GM23248 (cell line): ENCODE results near the gene ADARB1. TPM values are rescaled to one million over a fixed set of nuclear protein-coding genes. Genes with fewer than 3 reads are reported as not detected.

Experiments used
- DNase-seq: peaks from one replicate; pipeline ENCODE4 v3.0.0-alpha.2; 2015
- H2AFZ ChIP-seq: fragments of 200-600 bp; sonication (generic); 2 replicates; pipeline ENCODE4 v1.6.1; 2016; ENCODE audit warnings: antibody characterized with exemption
- H3F3A ChIP-seq: fragments of 200-600 bp; sonication (generic); 2 replicates; pipeline ENCODE4 v1.6.1; 2016; ENCODE audit warnings: mild to moderate bottlenecking, antibody characterized with exemption, mixed run types; ENCODE audit not compliant: insufficient read depth
- H3K27ac ChIP-seq: fragments of 200-600 bp; sonication (generic); 2 replicates; pipeline ENCODE4 v1.5.1; 2016; ENCODE audit warnings: mild to moderate bottlenecking
- H3K27me3 ChIP-seq: fragments of 200-600 bp; sonication (generic); replicated peaks from 2 replicates; pipeline ENCODE4 v1.6.1; 2016; ENCODE audit warnings: mild to moderate bottlenecking; ENCODE audit not compliant: insufficient read depth
- H3K36me3 ChIP-seq: fragments of 200-600 bp; sonication (generic); 2 replicates; pipeline ENCODE4 v1.6.1; 2016; ENCODE audit warnings: low read depth, mild to moderate bottlenecking
- H3K4me1 ChIP-seq: fragments of 200-600 bp; sonication (generic); 2 replicates; pipeline ENCODE4 v1.6.1; 2016; ENCODE audit warnings: mild to moderate bottlenecking; ENCODE audit not compliant: insufficient read depth
- H3K4me2 ChIP-seq: fragments of 200-600 bp; sonication (generic); one replicate; pipeline ENCODE4 v1.6.1; 2016; ENCODE audit warnings: mild to moderate bottlenecking; ENCODE audit not compliant: unreplicated experiment
- H3K4me3 ChIP-seq: fragments of 200-600 bp; sonication (generic); 2 replicates; pipeline ENCODE4 v1.5.1; 2016; ENCODE audit warnings: mild to moderate bottlenecking
- H3K79me2 ChIP-seq: fragments of 200-600 bp; sonication (generic); 2 replicates; pipeline ENCODE4 v1.6.1; 2016; ENCODE audit warnings: mild to moderate bottlenecking; ENCODE audit not compliant: insufficient read depth
- H3K9ac ChIP-seq: fragments of 200-600 bp; sonication (generic); 2 replicates; pipeline ENCODE4 v1.6.1; 2016; ENCODE audit warnings: mild to moderate bottlenecking
- H3K9me2 ChIP-seq: fragments of 200-600 bp; sonication (generic); 2 replicates; pipeline ENCODE4 v1.6.1; 2016; ENCODE audit warnings: mixed run types, mild to moderate bottlenecking, moderate library complexity; ENCODE audit not compliant: insufficient read depth
- H3K9me3 ChIP-seq: fragments of 200-600 bp; sonication (generic); one replicate; pipeline ENCODE4 v1.6.1; 2017; ENCODE audit warnings: low read depth
- H4K20me1 ChIP-seq: fragments of 200-600 bp; sonication (generic); 2 replicates; pipeline ENCODE4 v1.6.0; 2016; ENCODE audit not compliant: insufficient read depth
- EZH2 ChIP-seq: fragments of 200-600 bp; sonication (generic); IDR thresholded peaks from 2 replicates; pipeline ENCODE4 v1.6.1; 2018; ENCODE audit warnings: antibody characterized with exemption, mild to moderate bottlenecking; ENCODE audit not compliant: insufficient read depth, poor library complexity, severe bottlenecking
- EZH2phosphoT487 ChIP-seq: fragments of 200-600 bp; sonication (generic); IDR thresholded peaks from 2 replicates; pipeline ENCODE4 v1.6.1; 2018; ENCODE audit warnings: antibody characterized with exemption, moderate library complexity, mild to moderate bottlenecking, low read depth; ENCODE audit not compliant: insufficient read depth
- WGBS, 2 experiments: methylation state at CpG; one replicate each; pipeline ENCODE4 v1.1.6; 2015 to 2017; ENCODE audit warnings: low lambda C conversion rate in 2 of 2, low coverage in 1 of 2; ENCODE audit errors: missing lambda C conversion rate in 2 of 2; 5-methylcytosine and 5-hydroxymethylcytosine counted together
- in situ Hi-C: fragments of 300-500 bp; cut with MboI; formaldehyde crosslinking; loops from 2 replicates; pipeline ENCODE4 v1.15.0; 2020
- polyA plus RNA-seq: library from polyadenylated mRNA; unstranded; fragments of >200 nt; fragmentation: Nextera tagmentation; extraction: Ambion mirVana; gene quantifications from 2 replicates; pipeline ENCODE4 v1.2.1, GENCODE V29; 2016
- total RNA-seq: library from RNA; depleted of rRNA; stranded (reverse); fragments of >200 nt; shearing (Covaris generic); gene quantifications from 2 replicates; pipeline ENCODE4 v1.2.3, GENCODE V29; 2014

ADARB1 gene
- total and polyA plus RNA-seq, 2 experiments from 2014 or later: 16.3 to 17.4 TPM

DNA sequence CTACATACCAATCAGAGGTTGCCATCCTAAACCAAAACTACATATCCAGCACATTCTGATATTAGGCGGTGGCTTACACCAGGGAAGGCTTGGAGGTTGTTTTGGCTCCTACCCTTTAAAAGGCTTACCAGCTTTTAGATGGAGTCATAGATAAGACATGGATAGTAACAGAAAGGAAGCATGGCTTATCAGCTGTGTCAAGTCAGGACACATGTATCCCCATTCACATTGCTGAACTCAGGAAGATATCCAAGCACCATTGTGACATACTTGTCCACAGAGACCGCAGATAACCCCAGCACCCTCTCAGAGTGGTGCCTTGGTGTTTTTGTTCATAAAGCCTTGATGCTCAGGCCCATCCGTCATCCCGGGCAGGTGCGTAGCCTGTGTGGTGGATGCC, 39.7 kb downstream of the ADARB1 start:
- 93 to 97% methylated on average over 5 of the region's 5 CpGs for WGBS, 2 experiments
- H3K9ac ChIP-seq: no peak overlapping the region
- no peaks in the 10 kb centered on the region for H3F3A ChIP-seq
- no peak overlapping the region for H3K4me2 ChIP-seq
- H3K79me2 ChIP-seq: peaks cover 97% of the 10 kb centered on the region
- no peaks in the 10 kb centered on the region for H3K27me3 ChIP-seq
- DNase-seq: no peak
- H3K36me3 ChIP-seq: no peaks in the 10 kb centered on the region
- no peaks in the 10 kb centered on the region for H3K9me3 ChIP-seq
- peaks cover 14% of the 10 kb centered on the region; the same call in 1 of the 2 replicates for H3K4me1 ChIP-seq
- TF ChIP-seq EZH2 (no peak), EZH2phosphoT487 (no peak)
- H4K20me1 ChIP-seq: 0 out of 2 replicates have a peak, but pooled peaks cover 3% of the 10 kb centered on the region
- H3K4me3 ChIP-seq: no peak overlapping the region
- H3K27ac ChIP-seq: no peak overlapping the region
- H3K9me2 ChIP-seq: no peaks in the 10 kb centered on the region
- in situ Hi-C loops: no loop called here
- no peak overlapping the region for H2AFZ ChIP-seq

- Histone ChIP-seq H3F3A (no peaks in the 10 kb centered on the region), H3K4me1 (peaks cover 14% of the 10 kb centered on the region; the same call in 1 of the 2 replicates), H3K9me2 (no peaks in the 10 kb centered on the region), H3K9ac (no peak overlapping the region), H3K4me2 (no peak overlapping the region), H3K79me2 (peaks cover 97% of the 10 kb centered on the region), H3K27me3 (no peaks in the 10 kb centered on the region), H3K4me3 (no peak overlapping the region), H3K27ac (no peak overlapping the region), H3K36me3 (no peaks in the 10 kb centered on the region), H4K20me1 (0 out of 2 replicates have a peak, but pooled peaks cover 3% of the 10 kb centered on the region), H3K9me3 (no peaks in the 10 kb centered on the region), H2AFZ (no peak overlapping the region)
- no peak for DNase-seq
- TF ChIP-seq EZH2phosphoT487 (no peak), EZH2 (no peak)
- in situ Hi-C loops: no loop called here
- 69 to 72% methylated on average over 5 of the region's 5 CpGs for WGBS, 2 experiments
These were observed 40.1 kb downstream of the ADARB1 start for GRCh38 chr21:45114475-45114874.

DNA sequence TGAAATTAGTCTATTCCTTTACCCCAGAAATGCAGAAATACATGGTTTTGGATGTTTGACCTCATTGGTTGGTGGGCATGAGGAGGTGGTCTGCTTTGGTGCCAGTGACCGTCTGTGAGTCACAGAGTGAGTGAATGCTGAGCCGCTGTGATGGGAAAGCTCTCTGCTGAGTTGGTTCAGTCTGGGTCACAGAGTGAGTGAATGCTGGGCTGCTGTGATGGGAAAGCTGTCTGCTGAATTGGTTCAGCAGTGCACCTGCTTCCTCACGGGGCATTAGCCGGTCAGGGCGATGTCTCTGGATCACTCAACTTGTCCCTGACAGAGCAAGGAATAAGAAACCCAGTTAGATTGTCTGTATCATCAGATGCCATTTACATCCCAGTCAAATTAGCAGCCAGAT, 40.8 kb downstream of the ADARB1 start:
- H3K9ac ChIP-seq: no peak overlapping the region
- peaks cover 11% of the 10 kb centered on the region; the same call in 1 of the 2 replicates for H3K4me1 ChIP-seq
- no peaks in the 10 kb centered on the region for H3F3A ChIP-seq
- in situ Hi-C loops: no loop called here
- no peaks in the 10 kb centered on the region for H3K9me2 ChIP-seq
- no peaks in the 10 kb centered on the region for H3K27me3 ChIP-seq
- H2AFZ ChIP-seq: no peak overlapping the region
- H3K9me3 ChIP-seq: no peaks in the 10 kb centered on the region
- H3K36me3 ChIP-seq: no peaks in the 10 kb centered on the region
- H4K20me1 ChIP-seq: 0 out of 2 replicates have a peak, but pooled peaks cover 3% of the 10 kb centered on the region
- WGBS, 2 experiments: 81 to 85% methylated on average over 5 of the region's 5 CpGs
- H3K79me2 ChIP-seq: peaks cover 93% of the 10 kb centered on the region
- no peak overlapping the region for H3K4me2 ChIP-seq
- H3K4me3 ChIP-seq: no peak overlapping the region
- TF ChIP-seq EZH2 (no peak), EZH2phosphoT487 (no peak)
- no peak for DNase-seq
- no peak overlapping the region for H3K27ac ChIP-seq

GRCh38 chr21:45116066-45116465, 41.7 kb downstream of the ADARB1 start:
- Histone ChIP-seq H3K4me3 (no peak overlapping the region), H2AFZ (no peak overlapping the region), H3K9me2 (no peaks in the 10 kb centered on the region), H3K79me2 (peaks cover 85% of the 10 kb centered on the region), H3K4me1 (0 out of 2 replicates have a peak, but pooled peaks cover 7% of the 10 kb centered on the region), H3K9me3 (no peaks in the 10 kb centered on the region), H3F3A (no peaks in the 10 kb centered on the region), H4K20me1 (0 out of 2 replicates have a peak, but pooled peaks cover 3% of the 10 kb centered on the region), H3K27ac (no peak overlapping the region), H3K27me3 (no peaks in the 10 kb centered on the region), H3K36me3 (no peaks in the 10 kb centered on the region), H3K4me2 (no peak overlapping the region), H3K9ac (no peak overlapping the region)
- TF ChIP-seq EZH2phosphoT487 (no peak), EZH2 (no peak)
- WGBS, 2 experiments: 93 to 98% methylated on average over 6 of the region's 6 CpGs
- no peak for DNase-seq
- in situ Hi-C loops: no loop called here

DNA sequence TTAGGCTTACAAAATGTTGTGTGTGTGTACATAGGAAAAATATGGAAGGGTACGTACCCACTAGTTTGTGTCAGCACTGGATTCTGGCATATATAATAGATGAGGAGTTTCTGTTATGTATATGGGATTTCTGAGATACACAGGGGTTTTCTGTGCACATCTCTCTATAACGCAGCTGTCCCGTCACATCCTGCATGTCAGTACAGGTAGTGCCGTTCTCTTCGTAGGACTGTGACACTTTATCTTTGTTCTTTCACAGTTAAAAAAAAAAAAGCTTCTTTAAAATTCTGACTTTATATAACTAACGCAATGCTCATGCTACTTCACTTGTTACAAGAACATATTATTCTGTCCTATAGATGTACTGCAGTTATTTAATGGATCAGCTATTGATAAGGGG, 42.9 kb downstream of the ADARB1 start:
- TF ChIP-seq EZH2phosphoT487: no peak
- TF ChIP-seq EZH2: no peak
- H4K20me1 ChIP-seq: 0 out of 2 replicates have a peak, but pooled peaks cover 3% of the 10 kb centered on the region
- H3K9ac ChIP-seq: no peak overlapping the region
- no peaks in the 10 kb centered on the region for H3K36me3 ChIP-seq
- H3K27ac ChIP-seq: no peak overlapping the region
- no peak for DNase-seq
- H3K4me2 ChIP-seq: no peak overlapping the region
- H3F3A ChIP-seq: no peaks in the 10 kb centered on the region
- no peaks in the 10 kb centered on the region for H3K9me2 ChIP-seq
- no peaks in the 10 kb centered on the region for H3K27me3 ChIP-seq
- no peak overlapping the region for H2AFZ ChIP-seq
- in situ Hi-C loops: no loop called here
- no peaks in the 10 kb centered on the region for H3K9me3 ChIP-seq
- no peak overlapping the region for H3K4me3 ChIP-seq
- H3K4me1 ChIP-seq: 0 out of 2 replicates have a peak, but pooled peaks cover 4% of the 10 kb centered on the region
- WGBS, 2 experiments: 96 to 99% methylated on average over 6 of the region's 6 CpGs
- H3K79me2 ChIP-seq: peaks cover 83% of the 10 kb centered on the region
